Neural progenitor cell (in vitro differentiated cells): Measurements from ENCODE around the gene ALK. TPM values are rescaled to one million over a fixed set of nuclear protein-coding genes. Genes with fewer than 3 reads are reported as not detected.

Source experiments
- DNase-seq: peaks from one replicate; pipeline ENCODE4 v3.0.0-alpha.2; 2016; ENCODE audit warnings: low spot score
- H2AFZ ChIP-seq: fragments of 200-600 bp; sonication (generic); replicated peaks from 2 replicates; pipeline ENCODE4 v1.6.1; 2016; ENCODE audit warnings: antibody characterized with exemption
- H3F3A ChIP-seq: fragments of 200-600 bp; sonication (generic); 2 replicates; pipeline ENCODE4 v1.6.1; 2016; ENCODE audit warnings: antibody characterized with exemption, low read depth
- H3K27ac ChIP-seq: fragments of 200-600 bp; sonication (generic); 2 replicates; pipeline ENCODE4 v1.5.1; 2016; ENCODE audit warnings: mild to moderate bottlenecking
- H3K27me3 ChIP-seq: fragments of 200-600 bp; sonication (generic); 2 replicates; pipeline ENCODE4 v1.6.1; 2016; ENCODE audit warnings: mild to moderate bottlenecking, moderate library complexity
- H3K36me3 ChIP-seq: fragments of 200-600 bp; sonication (generic); 2 replicates; pipeline ENCODE4 v1.5.1; 2016
- H3K4me1 ChIP-seq: fragments of 200-600 bp; sonication (generic); 2 replicates; pipeline ENCODE4 v1.6.1; 2016; ENCODE audit warnings: mixed run types
- H3K4me2 ChIP-seq: fragments of 200-600 bp; sonication (generic); 2 replicates; pipeline ENCODE4 v1.6.1; 2016
- H3K4me3 ChIP-seq: fragments of 200-600 bp; sonication (generic); 2 replicates; pipeline ENCODE4 v1.5.1; 2016
- H3K79me2 ChIP-seq: fragments of 200-600 bp; sonication (generic); 2 replicates; pipeline ENCODE4 v1.6.1; 2016; ENCODE audit warnings: low read depth
- H3K9ac ChIP-seq: fragments of 200-600 bp; sonication (generic); 2 replicates; pipeline ENCODE4 v1.6.1; 2016
- H3K9me3 ChIP-seq: fragments of 200-600 bp; sonication (generic); 2 replicates; pipeline ENCODE4 v1.5.1; 2016; ENCODE audit warnings: low read depth
- H4K20me1 ChIP-seq: fragments of 200-600 bp; sonication (generic); 2 replicates; pipeline ENCODE4 v1.6.1; 2016; ENCODE audit warnings: low read depth
- H3K27ac Mint-ChIP-seq: 3 replicates; pipeline ENCODE4 v1.8.0; 2021; ENCODE audit warnings: mixed read lengths
- H3K27me3 Mint-ChIP-seq: 2 replicates; pipeline ENCODE4 v1.8.0; 2022; ENCODE audit warnings: low read depth, mild to moderate bottlenecking, inconsistent platforms, moderate library complexity, mixed read lengths; ENCODE audit not compliant: insufficient read depth
- H3K36me3 Mint-ChIP-seq: 3 replicates; pipeline ENCODE4 v1.8.0; 2021; ENCODE audit warnings: mixed read lengths
- H3K4me1 Mint-ChIP-seq: 3 replicates; pipeline ENCODE4 v1.8.0; 2021; ENCODE audit warnings: mixed read lengths
- H3K4me3 Mint-ChIP-seq: 3 replicates; pipeline ENCODE4 v1.8.0; 2021; ENCODE audit warnings: mild to moderate bottlenecking, moderate library complexity, mixed read lengths
- H3K9me3 Mint-ChIP-seq: 3 replicates; pipeline ENCODE4 v1.8.0; 2020; ENCODE audit warnings: mixed read lengths
- CTCF ChIP-seq: fragments of 200-600 bp; sonication (generic); IDR thresholded peaks from 2 replicates; pipeline ENCODE4 v1.5.1; 2017; ENCODE audit warnings: antibody characterized with exemption, mild to moderate bottlenecking
- EZH2 ChIP-seq: fragments of 200-600 bp; sonication (generic); IDR thresholded peaks from 2 replicates; pipeline ENCODE4 v1.6.1; 2017; ENCODE audit warnings: antibody characterized with exemption, mild to moderate bottlenecking, moderate library complexity
- EZH2phosphoT487 ChIP-seq: fragments of 200-600 bp; sonication (generic); IDR thresholded peaks from 2 replicates; pipeline ENCODE4 v1.6.1; 2017; ENCODE audit warnings: antibody characterized with exemption
- total RNA-seq: library from RNA; depleted of rRNA; stranded (reverse); fragments of >200 nt; gene quantifications from 2 replicates; pipeline ENCODE4 v1.2.3, GENCODE V29; 2015; ENCODE audit warnings: low replicate concordance

ALK gene
- total RNA-seq, 1 donor from 2014 or later = not detected

- H3K4me2 ChIP-seq = no peak overlapping the region
- no peak overlapping the region for H3K4me3 ChIP-seq
- H2AFZ ChIP-seq = no peak overlapping the region
- no peak for TF ChIP-seq EZH2phosphoT487
- no peak for TF ChIP-seq CTCF
- TF ChIP-seq EZH2 = no peak
- H3K4me1 Mint-ChIP-seq = peaks cover 4% of the 10 kb centered on the region
- H3K4me1 ChIP-seq = peaks cover 9% of the 10 kb centered on the region
- no peak overlapping the region for H3K4me3 Mint-ChIP-seq
- H4K20me1 ChIP-seq = no peaks in the 10 kb centered on the region
- no peak for DNase-seq
- no peaks in the 10 kb centered on the region for H3K27me3 Mint-ChIP-seq
- no peak overlapping the region for H3K27ac ChIP-seq
- no peaks in the 10 kb centered on the region for H3K79me2 ChIP-seq
- no peak overlapping the region for H3K27ac Mint-ChIP-seq
- no peaks in the 10 kb centered on the region for H3K36me3 Mint-ChIP-seq
- H3K27me3 ChIP-seq = no peaks in the 10 kb centered on the region
- H3K9me3 Mint-ChIP-seq = peaks cover 2% of the 10 kb centered on the region
- no peaks in the 10 kb centered on the region for H3F3A ChIP-seq
- H3K9ac ChIP-seq = no peak overlapping the region
- no peaks in the 10 kb centered on the region for H3K36me3 ChIP-seq
- H3K9me3 ChIP-seq = peaks cover 4% of the 10 kb centered on the region
These were observed 377.4 kb downstream of the ALK start for GRCh38 chr2:29544031-29544430.

GRCh38 chr2:29535188-29535587 is 386.2 kb downstream of the ALK start:
- Mint-ChIP-seq H3K36me3 (no peaks in the 10 kb centered on the region), H3K27me3 (no peaks in the 10 kb centered on the region), H3K27ac (no peak overlapping the region), H3K4me1 (no peaks in the 10 kb centered on the region), H3K4me3 (no peak overlapping the region), H3K9me3 (peaks cover 4% of the 10 kb centered on the region)
- H3K27ac ChIP-seq = no peak overlapping the region
- H3K27me3 ChIP-seq = no peaks in the 10 kb centered on the region
- no peaks in the 10 kb centered on the region for H3F3A ChIP-seq
- H3K79me2 ChIP-seq = no peaks in the 10 kb centered on the region
- H3K4me2 ChIP-seq = no peak overlapping the region
- H3K36me3 ChIP-seq = no peaks in the 10 kb centered on the region
- DNase-seq = no peak
- H3K4me3 ChIP-seq = no peak overlapping the region
- no peak overlapping the region for H2AFZ ChIP-seq
- no peaks in the 10 kb centered on the region for H3K4me1 ChIP-seq
- H3K9ac ChIP-seq = no peak overlapping the region
- H4K20me1 ChIP-seq = no peaks in the 10 kb centered on the region
- peaks cover 4% of the 10 kb centered on the region for H3K9me3 ChIP-seq
- TF ChIP-seq EZH2phosphoT487 (no peak), CTCF (no peak), EZH2 (no peak)

GRCh38 chr2:29532436-29532835 is 388.9 kb downstream of the ALK start:
- Mint-ChIP-seq H3K4me3 (no peak overlapping the region), H3K27me3 (no peaks in the 10 kb centered on the region), H3K36me3 (no peaks in the 10 kb centered on the region), H3K9me3 (peaks cover 3% of the 10 kb centered on the region), H3K4me1 (peaks cover 4% of the 10 kb centered on the region), H3K27ac (no peak overlapping the region)
- Histone ChIP-seq H3K4me1 (no peaks in the 10 kb centered on the region), H3K36me3 (no peaks in the 10 kb centered on the region), H3K4me3 (no peak overlapping the region), H3K27ac (no peak overlapping the region), H3K79me2 (no peaks in the 10 kb centered on the region), H2AFZ (no peak overlapping the region), H3F3A (no peaks in the 10 kb centered on the region), H3K27me3 (no peaks in the 10 kb centered on the region), H3K9ac (no peak overlapping the region), H3K4me2 (no peak overlapping the region), H3K9me3 (no peaks in the 10 kb centered on the region), H4K20me1 (no peaks in the 10 kb centered on the region)
- DNase-seq = no peak
- no peak for TF ChIP-seq EZH2
- no peak for TF ChIP-seq CTCF
- no peak for TF ChIP-seq EZH2phosphoT487

- H3K27me3 Mint-ChIP-seq = no peaks in the 10 kb centered on the region
These were observed 389.8 kb downstream of the ALK start for GRCh38 chr2:29531626-29532025.

More at GRCh38 chr2:29531626-29532025, 389.8 kb downstream of the ALK start:
- Histone ChIP-seq H3K9me3 (no peaks in the 10 kb centered on the region), H3K4me3 (no peak overlapping the region), H3F3A (no peaks in the 10 kb centered on the region), H3K79me2 (no peaks in the 10 kb centered on the region), H2AFZ (no peak overlapping the region), H3K4me1 (no peaks in the 10 kb centered on the region), H3K36me3 (no peaks in the 10 kb centered on the region), H3K27me3 (no peaks in the 10 kb centered on the region), H4K20me1 (no peaks in the 10 kb centered on the region), H3K9ac (no peak overlapping the region), H3K27ac (no peak overlapping the region), H3K4me2 (no peak overlapping the region)
- TF ChIP-seq EZH2phosphoT487 (no peak), CTCF (no peak)
- peaks cover 4% of the 10 kb centered on the region for H3K4me1 Mint-ChIP-seq
- H3K9me3 Mint-ChIP-seq = no peaks in the 10 kb centered on the region
- no peak overlapping the region for H3K27ac Mint-ChIP-seq
- no peak overlapping the region for H3K4me3 Mint-ChIP-seq
- H3K36me3 Mint-ChIP-seq = no peaks in the 10 kb centered on the region
- DNase-seq = no peak
